ENCODE data around the gene TSEN2. TPM values are rescaled to one million over a fixed set of nuclear protein-coding genes. Genes with fewer than 3 reads are reported as not detected.

Gene TSEN2
- total RNA-seq, 1 experiment from 2014 or later, result 22.0 TPM

DNA sequence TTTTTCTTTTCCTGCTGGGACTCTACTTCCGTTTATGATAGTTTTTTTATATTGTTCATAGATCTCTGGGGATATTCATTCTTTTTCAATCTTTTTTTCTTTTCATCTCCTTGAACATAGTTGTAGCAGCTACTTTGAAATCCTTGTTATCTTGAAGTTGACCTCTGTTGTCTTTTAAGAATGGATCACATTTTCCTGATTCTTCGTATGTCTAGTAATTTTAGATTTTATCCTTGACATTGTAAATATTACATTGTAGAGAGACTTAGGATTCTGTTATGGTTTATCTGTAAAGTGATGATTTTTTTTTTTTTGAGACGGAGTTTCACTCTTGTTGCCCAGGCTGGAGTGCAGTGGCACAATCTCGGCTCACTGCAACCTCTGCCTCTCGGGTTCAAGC lies 93.1 kb downstream of the TSEN2 start:
- in situ Hi-C loops (cut with HindIII; ENCODE audit: low pct_unique_long_range_greater_than_20kb, low sequenced_read_pairs), result no loop called here
- CTCF ChIA-PET, result interaction anchor here (0.6 kb wide), 1 partner anchor 77 kb away, joined by 4 read pairs; no protein-coding TSS in a partner anchor
- H3K27ac ChIP-seq (ENCODE audit: low read length), result no peak overlapping the region
- no TSS peak for BruUV-seq (replicated peaks)
- no peaks in the 10 kb centered on the region for H3K36me3 ChIP-seq (ENCODE audit: control insufficient read depth, insufficient read depth, low read length)
- H3K4me3 ChIP-seq (ENCODE audit: low read depth in 2 of 2, low read length in 2 of 2), result no peak overlapping the region
- POLR2A ChIA-PET, result no interaction called here
- no peaks in the 10 kb centered on the region for H3K27me3 ChIP-seq (ENCODE audit: control insufficient read depth, insufficient read depth, low read length)
- H3K9me3 ChIP-seq (ENCODE audit: control insufficient read depth, insufficient read depth, low read depth, low read length), result no peaks in the 10 kb centered on the region
- TF ChIP-seq POLR2AphosphoS5 (IDR thresholded peaks at IDR 0.05; ENCODE audit: low read depth, low read length) (no peak), SIN3A (IDR thresholded peaks at IDR 0.05; ENCODE audit: borderline replicate concordance, insufficient read depth, low read depth, low read length) (no peak)
- TF ChIP-seq, protein P1, sequence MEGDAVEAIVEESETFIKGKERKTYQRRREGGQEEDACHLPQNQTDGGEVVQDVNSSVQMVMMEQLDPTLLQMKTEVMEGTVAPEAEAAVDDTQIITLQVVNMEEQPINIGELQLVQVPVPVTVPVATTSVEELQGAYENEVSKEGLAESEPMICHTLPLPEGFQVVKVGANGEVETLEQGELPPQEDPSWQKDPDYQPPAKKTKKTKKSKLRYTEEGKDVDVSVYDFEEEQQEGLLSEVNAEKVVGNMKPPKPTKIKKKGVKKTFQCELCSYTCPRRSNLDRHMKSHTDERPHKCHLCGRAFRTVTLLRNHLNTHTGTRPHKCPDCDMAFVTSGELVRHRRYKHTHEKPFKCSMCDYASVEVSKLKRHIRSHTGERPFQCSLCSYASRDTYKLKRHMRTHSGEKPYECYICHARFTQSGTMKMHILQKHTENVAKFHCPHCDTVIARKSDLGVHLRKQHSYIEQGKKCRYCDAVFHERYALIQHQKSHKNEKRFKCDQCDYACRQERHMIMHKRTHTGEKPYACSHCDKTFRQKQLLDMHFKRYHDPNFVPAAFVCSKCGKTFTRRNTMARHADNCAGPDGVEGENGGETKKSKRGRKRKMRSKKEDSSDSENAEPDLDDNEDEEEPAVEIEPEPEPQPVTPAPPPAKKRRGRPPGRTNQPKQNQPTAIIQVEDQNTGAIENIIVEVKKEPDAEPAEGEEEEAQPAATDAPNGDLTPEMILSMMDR (IDR thresholded peaks at IDR 0.05), result no peak
- no peaks in the 10 kb centered on the region for H3K4me1 ChIP-seq (ENCODE audit: control insufficient read depth, insufficient read depth, low read length)
- intact Hi-C loops (cut with micrococcal nuclease; ENCODE audit: unreplicated experiment), result no loop called here
- no peak for DNase-seq (ENCODE audit: low read depth, low spot score)
- ATAC-seq, result no peak

DNA sequence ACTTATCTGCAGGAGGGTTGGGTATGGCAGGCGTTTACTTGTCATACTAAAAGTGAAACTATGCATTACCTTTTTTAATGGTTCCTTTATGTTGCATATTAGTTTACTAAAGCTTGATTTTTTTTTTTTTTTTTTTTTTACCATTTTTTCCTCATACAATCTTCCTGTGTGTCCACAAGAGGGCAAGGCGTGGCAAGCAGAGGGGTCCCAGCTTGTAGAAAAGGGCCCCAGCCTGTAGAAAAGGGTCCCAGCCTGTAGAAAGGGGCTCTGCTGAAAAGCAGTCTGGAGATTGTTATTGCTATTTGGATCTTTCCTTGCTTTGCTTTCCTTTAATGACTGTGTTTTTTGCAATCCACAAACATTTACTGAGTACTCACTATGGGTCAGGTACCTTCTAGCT lies 94.5 kb downstream of the TSEN2 start:
- POLR2A ChIA-PET, result no interaction called here
- intact Hi-C loops (cut with micrococcal nuclease; ENCODE audit: unreplicated experiment), result no loop called here

More for the DNA sequence above, 94.5 kb downstream of the TSEN2 start:
- Histone ChIP-seq H3K9me3 (ENCODE audit: control insufficient read depth, insufficient read depth, low read depth, low read length) (no peaks in the 10 kb centered on the region), H3K4me3 (ENCODE audit: low read depth in 2 of 2, low read length in 2 of 2) (no peak overlapping the region), H3K27me3 (ENCODE audit: control insufficient read depth, insufficient read depth, low read length) (no peaks in the 10 kb centered on the region), H3K27ac (ENCODE audit: low read length) (no peak overlapping the region), H3K36me3 (ENCODE audit: control insufficient read depth, insufficient read depth, low read length) (peaks cover 3% of the 10 kb centered on the region), H3K4me1 (ENCODE audit: control insufficient read depth, insufficient read depth, low read length) (no peaks in the 10 kb centered on the region)
- CTCF ChIA-PET, result interaction anchor here (0.6 kb wide), 3 partner anchors 19 to 1584 kb away, joined by 3 to 5 read pairs (median 3); no protein-coding TSS in a partner anchor
- BruUV-seq (replicated peaks), result no TSS peak
- in situ Hi-C loops (cut with HindIII; ENCODE audit: low pct_unique_long_range_greater_than_20kb, low sequenced_read_pairs), result no loop called here
- DNase-seq (ENCODE audit: low read depth, low spot score) (no peak), ATAC-seq (no peak)
- no peak for TF ChIP-seq TCF7L2 (IDR thresholded peaks at IDR 0.05; ENCODE audit: low read depth, low read length)
- no peak for TF ChIP-seq POLR2AphosphoS5 (IDR thresholded peaks at IDR 0.05; ENCODE audit: low read depth, low read length)
- no peak for TF ChIP-seq SIN3A (IDR thresholded peaks at IDR 0.05; ENCODE audit: borderline replicate concordance, insufficient read depth, low read depth, low read length)
- TF ChIP-seq, protein P2, sequence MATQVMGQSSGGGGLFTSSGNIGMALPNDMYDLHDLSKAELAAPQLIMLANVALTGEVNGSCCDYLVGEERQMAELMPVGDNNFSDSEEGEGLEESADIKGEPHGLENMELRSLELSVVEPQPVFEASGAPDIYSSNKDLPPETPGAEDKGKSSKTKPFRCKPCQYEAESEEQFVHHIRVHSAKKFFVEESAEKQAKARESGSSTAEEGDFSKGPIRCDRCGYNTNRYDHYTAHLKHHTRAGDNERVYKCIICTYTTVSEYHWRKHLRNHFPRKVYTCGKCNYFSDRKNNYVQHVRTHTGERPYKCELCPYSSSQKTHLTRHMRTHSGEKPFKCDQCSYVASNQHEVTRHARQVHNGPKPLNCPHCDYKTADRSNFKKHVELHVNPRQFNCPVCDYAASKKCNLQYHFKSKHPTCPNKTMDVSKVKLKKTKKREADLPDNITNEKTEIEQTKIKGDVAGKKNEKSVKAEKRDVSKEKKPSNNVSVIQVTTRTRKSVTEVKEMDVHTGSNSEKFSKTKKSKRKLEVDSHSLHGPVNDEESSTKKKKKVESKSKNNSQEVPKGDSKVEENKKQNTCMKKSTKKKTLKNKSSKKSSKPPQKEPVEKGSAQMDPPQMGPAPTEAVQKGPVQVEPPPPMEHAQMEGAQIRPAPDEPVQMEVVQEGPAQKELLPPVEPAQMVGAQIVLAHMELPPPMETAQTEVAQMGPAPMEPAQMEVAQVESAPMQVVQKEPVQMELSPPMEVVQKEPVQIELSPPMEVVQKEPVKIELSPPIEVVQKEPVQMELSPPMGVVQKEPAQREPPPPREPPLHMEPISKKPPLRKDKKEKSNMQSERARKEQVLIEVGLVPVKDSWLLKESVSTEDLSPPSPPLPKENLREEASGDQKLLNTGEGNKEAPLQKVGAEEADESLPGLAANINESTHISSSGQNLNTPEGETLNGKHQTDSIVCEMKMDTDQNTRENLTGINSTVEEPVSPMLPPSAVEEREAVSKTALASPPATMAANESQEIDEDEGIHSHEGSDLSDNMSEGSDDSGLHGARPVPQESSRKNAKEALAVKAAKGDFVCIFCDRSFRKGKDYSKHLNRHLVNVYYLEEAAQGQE (IDR thresholded peaks at IDR 0.05; ENCODE audit: insufficient read depth in 1 of 2, low read depth in 2 of 2, low read length in 1 of 2), result no peak
- TF ChIP-seq, protein P1 (IDR thresholded peaks at IDR 0.05), result no peak; the same call in 1 of the 2 replicates
